Heart left ventricle (tissue), 13 donors: ENCODE measurements around the gene YTHDC1.

ENCODE experiments used
- CTCF ChIP-seq, 12 donors: fragments of 200-600 bp; sonication (generic) in 4 of 12; IDR thresholded peaks; one replicate each; pipeline versions ENCODE4 v1.5.0 to v1.8.0; 2018 to 2022; ENCODE audit warnings: antibody characterized with exemption in 12 of 12, mild to moderate bottlenecking in 5 of 12
- POLR2A ChIP-seq, 2 donors: fragments of 450-650 bp; IDR thresholded peaks; one replicate each; pipeline ENCODE4 v1.6.1; 2017; ENCODE audit warnings: antibody characterized with exemption in 2 of 2, mild to moderate bottlenecking in 2 of 2, moderate library complexity in 2 of 2
- donor health status: ischemic (EF 13 %, LVEDD 7.1; RV severe dilation, severe dysfunction).
- donor health status: DM: no; HTN: yes; CAD: no.
- donor health status: DM: no; HTN: no; CAD: no.
- donor health status: ischemic (EF 25% LVEDD 6.9; RV normal size, moderate dysfunction).
- donor health status: ischemic (EF 25% LVEDD 5.7; RV mildly dilated, moderate dysfunction).
- donor health status: ischemic (EF 35%, LVEDD 5.7; RV mildly dilated, moderate dysfunction).
- donor health status: nonischemic (EF 11% LVEDD 7.7; RV severe dilation, severe dysfunction).
- donor health status: DM: yes; HTN: yes; CAD: no.
- donor health status: PGD.
- donor health status: ischemic (EF 29% LVEDD 5.4; RV normal size, mild dysfunction).
- donor health status: nonischemic (EF 23%, LVEDD 6.1; RV moderate dilation, normal function).

DNA sequence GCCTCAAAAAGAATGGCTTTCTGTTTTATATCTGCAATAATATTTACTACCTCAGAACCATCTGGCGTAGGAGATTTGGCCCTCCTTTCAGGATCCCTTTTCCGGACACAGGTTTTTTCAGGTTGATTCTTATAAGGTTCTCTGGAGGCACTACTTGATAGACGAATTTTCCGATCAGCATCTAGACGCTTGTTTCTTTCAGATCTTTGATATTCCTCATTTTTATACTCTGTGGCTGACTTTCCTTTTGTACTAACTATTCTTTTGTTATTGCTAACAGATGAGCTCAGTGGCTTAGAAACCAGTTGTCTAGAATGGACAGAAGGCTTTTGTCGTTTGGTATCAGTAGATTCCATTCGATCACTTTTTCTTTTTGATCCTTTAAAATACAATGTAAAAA lies 12.4 kb downstream of the YTHDC1 start:
- TF ChIP-seq CTCF (IDR thresholded peaks at IDR 0.05) (no peak), POLR2A (IDR thresholded peaks at IDR 0.05) (no peak)
